Parathyroid adenoma (tissue), 2 donors: ENCODE data around the gene CTRB2.

ENCODE experiments used
- H2AFZ ChIP-seq: fragments of 300-600 bp; sonication (generic); one replicate; pipeline ENCODE4 v1.7.0; 2017; ENCODE audit warnings: antibody characterized with exemption, mild to moderate bottlenecking
- H3K27ac ChIP-seq: fragments of 300-600 bp; sonication (generic); one replicate; pipeline ENCODE4 v1.7.0; 2017
- H3K27me3 ChIP-seq: fragments of 300-600 bp; sonication (generic); one replicate; pipeline ENCODE4 v1.7.0; 2017; ENCODE audit warnings: low read length; ENCODE audit not compliant: control insufficient read depth, insufficient read depth
- H3K36me3 ChIP-seq: fragments of 300-600 bp; sonication (generic); one replicate; pipeline ENCODE4 v1.7.0; 2017; ENCODE audit warnings: low read length; ENCODE audit not compliant: control insufficient read depth, insufficient read depth
- H3K4me1 ChIP-seq: fragments of 300-600 bp; sonication (generic); one replicate; pipeline ENCODE4 v1.7.0; 2017; ENCODE audit warnings: control low read depth
- H3K4me2 ChIP-seq: fragments of 300-600 bp; sonication (generic); one replicate; pipeline ENCODE4 v1.7.0; 2017; ENCODE audit warnings: low read length
- H3K4me3 ChIP-seq: fragments of 300-600 bp; sonication (generic); one replicate; pipeline ENCODE4 v1.7.0; 2017; ENCODE audit warnings: low read depth, low read length
- H3K79me2 ChIP-seq: fragments of 300-600 bp; sonication (generic); one replicate; pipeline ENCODE4 v1.7.0; 2017; ENCODE audit warnings: control low read depth
- H3K9ac ChIP-seq: fragments of 300-600 bp; sonication (generic); one replicate; pipeline ENCODE4 v1.7.0; 2017; ENCODE audit warnings: mild to moderate bottlenecking
- H3K9me3 ChIP-seq: fragments of 300-600 bp; sonication (generic); one replicate; pipeline ENCODE4 v1.7.0; 2017; ENCODE audit warnings: low read length; ENCODE audit not compliant: control insufficient read depth
- TF ChIP-seq, protein P1 (sequence below): fragments of 300-600 bp; sonication (generic); IDR thresholded peaks from one replicate; pipeline ENCODE4 v1.7.0; 2017; ENCODE audit warnings: antibody characterized with exemption, mild to moderate bottlenecking
- donor health status: primary hyperparathyroidism.

The CTRB2 gene

DNA sequence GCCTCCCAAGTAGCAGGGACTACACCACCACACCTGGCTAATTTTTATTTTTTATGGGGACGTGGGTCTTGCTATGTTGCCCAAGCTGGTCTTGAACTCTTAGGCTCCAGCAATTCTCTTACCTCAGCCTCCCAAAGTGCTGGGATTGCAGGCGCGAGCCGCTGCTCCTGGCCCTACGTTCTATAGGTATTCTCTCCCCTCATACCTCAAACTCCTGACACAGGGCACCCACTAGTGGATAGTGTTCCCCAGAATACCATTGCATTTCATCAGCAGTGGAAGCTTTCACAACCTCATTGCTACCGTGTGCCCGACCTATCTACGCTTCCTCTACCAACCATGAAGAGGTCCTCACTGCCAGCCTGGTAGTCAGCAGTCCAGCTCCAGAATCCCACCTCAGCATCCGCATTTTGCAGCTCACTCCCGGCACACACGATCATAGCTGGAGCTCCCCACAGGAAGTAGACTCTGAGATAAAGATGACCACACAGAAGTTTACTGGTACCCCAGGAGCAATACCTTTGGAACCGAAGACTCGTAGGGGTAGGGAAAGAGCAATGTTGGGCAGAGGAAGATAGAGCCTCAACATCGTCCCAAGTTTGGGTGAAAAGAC is 9.3 kb downstream of the CTRB2 start:
- Histone ChIP-seq H3K36me3 (no peaks in the 10 kb centered on the region), H3K9ac (no peak overlapping the region), H3K79me2 (no peaks in the 10 kb centered on the region), H3K27ac (no peak overlapping the region), H3K4me3 (no peak overlapping the region), H3K4me2 (no peak overlapping the region), H3K27me3 (no peaks in the 10 kb centered on the region), H3K4me1 (no peaks in the 10 kb centered on the region), H2AFZ (no peak overlapping the region), H3K9me3 (no peaks in the 10 kb centered on the region)
- TF ChIP-seq, protein P1, sequence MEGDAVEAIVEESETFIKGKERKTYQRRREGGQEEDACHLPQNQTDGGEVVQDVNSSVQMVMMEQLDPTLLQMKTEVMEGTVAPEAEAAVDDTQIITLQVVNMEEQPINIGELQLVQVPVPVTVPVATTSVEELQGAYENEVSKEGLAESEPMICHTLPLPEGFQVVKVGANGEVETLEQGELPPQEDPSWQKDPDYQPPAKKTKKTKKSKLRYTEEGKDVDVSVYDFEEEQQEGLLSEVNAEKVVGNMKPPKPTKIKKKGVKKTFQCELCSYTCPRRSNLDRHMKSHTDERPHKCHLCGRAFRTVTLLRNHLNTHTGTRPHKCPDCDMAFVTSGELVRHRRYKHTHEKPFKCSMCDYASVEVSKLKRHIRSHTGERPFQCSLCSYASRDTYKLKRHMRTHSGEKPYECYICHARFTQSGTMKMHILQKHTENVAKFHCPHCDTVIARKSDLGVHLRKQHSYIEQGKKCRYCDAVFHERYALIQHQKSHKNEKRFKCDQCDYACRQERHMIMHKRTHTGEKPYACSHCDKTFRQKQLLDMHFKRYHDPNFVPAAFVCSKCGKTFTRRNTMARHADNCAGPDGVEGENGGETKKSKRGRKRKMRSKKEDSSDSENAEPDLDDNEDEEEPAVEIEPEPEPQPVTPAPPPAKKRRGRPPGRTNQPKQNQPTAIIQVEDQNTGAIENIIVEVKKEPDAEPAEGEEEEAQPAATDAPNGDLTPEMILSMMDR, result no peak

DNA sequence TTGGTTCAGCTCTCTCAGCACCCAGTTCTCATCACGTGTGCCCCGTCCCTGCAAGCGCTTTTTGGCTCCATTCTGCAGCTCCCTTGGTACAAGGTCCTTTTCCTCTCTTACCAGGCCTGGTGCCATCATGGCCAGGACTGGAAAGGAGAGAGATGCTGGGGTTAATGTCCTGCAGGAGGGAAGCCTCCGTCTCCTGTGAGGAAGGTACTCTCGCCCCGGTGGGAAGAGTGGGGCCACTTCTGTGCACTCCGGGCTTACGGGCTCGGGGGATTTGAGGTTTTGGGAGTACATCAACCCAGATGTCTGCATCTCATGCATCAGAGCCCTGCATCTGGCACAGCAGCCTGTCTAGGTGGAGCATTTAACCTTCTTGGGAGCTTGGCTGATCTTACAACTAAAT is 10.1 kb downstream of the CTRB2 start:
- Histone ChIP-seq H3K9ac (no peak overlapping the region), H3K27ac (no peak overlapping the region), H3K4me1 (no peaks in the 10 kb centered on the region)

DNA sequence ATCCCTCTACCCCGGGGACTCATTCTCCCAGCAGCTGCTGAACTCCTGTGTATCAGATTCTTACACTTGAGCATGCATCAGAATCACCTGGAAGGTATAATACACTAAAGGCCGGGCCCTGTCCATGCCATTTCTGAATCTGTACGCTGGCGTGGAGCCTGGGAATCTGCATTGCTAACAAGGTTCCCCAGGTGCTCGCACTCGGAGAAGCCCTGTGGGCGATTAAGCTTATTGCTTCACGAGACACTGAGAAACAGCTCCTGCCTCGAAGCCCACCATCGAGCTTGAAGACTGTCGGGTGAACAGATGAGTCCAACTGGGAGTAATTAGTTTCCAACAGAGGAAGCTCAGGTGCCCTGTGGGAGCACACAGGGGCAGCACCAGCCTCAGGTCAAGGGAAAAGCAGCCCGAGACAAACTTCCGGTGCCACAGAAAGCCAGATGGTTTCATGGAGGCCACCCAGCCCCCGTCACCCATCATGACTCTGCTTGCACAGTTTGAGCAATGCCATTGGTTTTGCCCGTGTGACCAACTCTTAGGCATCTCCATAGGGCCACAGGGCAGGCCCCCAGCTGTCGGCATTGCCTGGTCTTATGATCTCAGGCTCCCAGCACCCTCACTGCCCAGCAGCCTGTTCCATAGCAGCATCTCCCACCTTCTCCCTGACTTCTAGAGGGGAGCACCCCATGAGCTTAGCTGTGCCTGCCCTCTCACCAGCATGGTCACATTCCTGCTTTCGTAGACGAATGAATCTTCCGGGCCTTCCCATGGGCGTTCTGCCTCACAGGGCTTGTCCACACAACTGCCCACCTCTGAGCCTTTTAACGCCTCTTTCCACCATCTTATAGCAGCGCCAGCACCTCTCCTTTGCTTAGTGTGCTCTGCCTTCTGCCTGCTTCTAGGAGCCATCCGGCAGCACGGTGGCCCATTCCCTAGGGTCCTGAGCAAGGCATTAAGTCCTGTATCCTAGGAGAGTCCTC is 10.9 kb downstream of the CTRB2 start:
- TF ChIP-seq, protein P1, result no peak
- no peaks in the 10 kb centered on the region for H3K36me3 ChIP-seq
- no peak overlapping the region for H2AFZ ChIP-seq
- no peak overlapping the region for H3K4me2 ChIP-seq
- no peaks in the 10 kb centered on the region for H3K4me1 ChIP-seq
- H3K79me2 ChIP-seq, result no peaks in the 10 kb centered on the region
- no peak overlapping the region for H3K9ac ChIP-seq
- no peak overlapping the region for H3K4me3 ChIP-seq
- H3K27me3 ChIP-seq, result no peaks in the 10 kb centered on the region
- H3K27ac ChIP-seq, result no peak overlapping the region
- H3K9me3 ChIP-seq, result no peaks in the 10 kb centered on the region

More for the DNA sequence above, 10.1 kb downstream of the CTRB2 start:
- no peak overlapping the region for H3K4me2 ChIP-seq
- H3K79me2 ChIP-seq, result no peaks in the 10 kb centered on the region
- H3K9me3 ChIP-seq, result no peaks in the 10 kb centered on the region
- no peaks in the 10 kb centered on the region for H3K36me3 ChIP-seq
- no peaks in the 10 kb centered on the region for H3K27me3 ChIP-seq
- no peak overlapping the region for H2AFZ ChIP-seq
- H3K4me3 ChIP-seq, result no peak overlapping the region
- TF ChIP-seq, protein P1, result no peak

DNA sequence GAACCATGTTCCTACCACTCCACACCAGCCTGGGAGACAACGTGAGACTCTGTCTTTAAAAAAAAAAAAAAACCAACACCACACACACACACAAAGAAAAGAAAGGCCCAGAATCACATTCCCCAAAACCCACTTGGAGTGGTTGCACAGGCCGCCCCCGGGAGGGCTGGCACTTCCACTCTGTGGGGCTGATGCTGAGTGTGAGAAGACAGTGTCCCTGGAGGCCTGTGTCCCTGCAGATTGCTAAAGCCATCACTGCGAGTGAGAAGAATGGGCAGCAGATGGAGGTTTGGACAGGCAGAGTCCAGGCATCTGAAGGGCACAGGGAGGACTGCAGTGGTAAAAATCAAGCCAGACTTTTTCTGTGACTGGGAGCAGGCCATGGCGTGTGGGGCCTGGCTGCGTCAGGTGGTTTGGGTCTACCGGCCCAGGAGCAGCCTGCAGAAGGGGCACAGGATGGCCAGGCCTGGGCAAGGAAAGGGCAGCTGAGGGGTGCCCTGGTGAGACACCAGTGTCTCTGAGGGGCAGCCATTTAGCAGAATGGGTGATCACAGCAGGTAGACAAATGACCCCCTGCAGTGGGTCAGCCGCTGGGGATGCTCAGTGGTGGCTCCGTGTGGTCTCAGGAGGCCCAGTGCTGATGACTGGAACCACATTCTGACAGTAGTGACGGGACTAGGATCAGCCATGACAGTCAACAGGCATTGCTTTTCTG is 13.1 kb downstream of the CTRB2 start:
- Histone ChIP-seq H3K36me3 (no peaks in the 10 kb centered on the region), H3K9ac (no peak overlapping the region), H3K27me3 (no peaks in the 10 kb centered on the region), H3K4me3 (no peak overlapping the region), H3K4me1 (no peaks in the 10 kb centered on the region), H3K9me3 (no peaks in the 10 kb centered on the region), H3K79me2 (no peaks in the 10 kb centered on the region), H3K4me2 (no peak overlapping the region), H2AFZ (no peak overlapping the region), H3K27ac (no peak overlapping the region)
- TF ChIP-seq, protein P1, result no peak
